Gastrocnemius medialis (tissue), 4 donors: ENCODE results near the gene RHEB. TPM values are rescaled to one million over a fixed set of nuclear protein-coding genes. Genes with fewer than 3 reads are reported as not detected.

Experiments
- ATAC-seq, 2 donors: fragments of 150-250 bp; one replicate each; pipeline ENCODE4 v1.9.1; 2016
- DNase-seq, 2 donors: peaks; one replicate each; pipeline ENCODE4 v3.0.0-alpha.2; 2019
- H3K27ac ChIP-seq, 4 donors: fragments of 200-600 bp; sonication (generic); 1 replicate in 1 of 4; 2 replicates in 3 of 4; pipeline ENCODE4 v1.5.1; 2016 to 2018; ENCODE audit warnings: mild to moderate bottlenecking in 2 of 4, moderate library complexity in 1 of 4
- H3K27me3 ChIP-seq, 3 donors: fragments of 200-600 bp; sonication (generic) in 2 of 3; 1 replicate in 1 of 3; 2 replicates in 2 of 3; pipeline versions ENCODE4 v1.5.1 to v1.6.0; 2016 to 2019; ENCODE audit warnings: mild to moderate bottlenecking in 1 of 3, moderate library complexity in 1 of 3
- H3K36me3 ChIP-seq, 2 donors: fragments of 200-600 bp; sonication (generic) in 1 of 2; one replicate each; pipeline ENCODE4 v1.5.1; 2017 to 2018
- H3K4me1 ChIP-seq, 2 donors: fragments of 200-600 bp; sonication (generic) in 1 of 2; one replicate each; pipeline ENCODE4 v1.5.1; 2016 to 2017; ENCODE audit warnings: mild to moderate bottlenecking in 2 of 2
- H3K4me3 ChIP-seq, 4 donors: fragments of 200-600 bp; sonication (generic) in 3 of 4; 1 replicate in 1 of 4; 2 replicates in 3 of 4; pipeline ENCODE4 v1.5.1; 2016 to 2019; ENCODE audit warnings: mild to moderate bottlenecking in 2 of 4
- H3K9me3 ChIP-seq, 3 donors: fragments of 200-600 bp; sonication (generic) in 2 of 3; 1 replicate in 1 of 3; 2 replicates in 2 of 3; pipeline ENCODE4 v1.5.1; 2016 to 2019
- CTCF ChIP-seq, 5 experiments: fragments of 450-650 bp in 3 of 5; fragments of 200-600 bp in 2 of 5; sonication (generic) in 2 of 5; IDR thresholded peaks in 4 of 5; conservative IDR thresholded peaks in 1 of 5; 1 replicate in 4 of 5; 2 replicates in 1 of 5; pipeline ENCODE4 v1.5.1; 2016 to 2019; ENCODE audit warnings: antibody characterized with exemption in 5 of 5, mild to moderate bottlenecking in 3 of 5, moderate library complexity in 3 of 5
- POLR2A ChIP-seq, 2 donors: fragments of 450-650 bp; IDR thresholded peaks; one replicate each; pipeline ENCODE4 v1.6.1; 2017; ENCODE audit warnings: antibody characterized with exemption in 2 of 2, mild to moderate bottlenecking in 2 of 2, moderate library complexity in 2 of 2
- in situ Hi-C, 4 donors: fragments of 200-750 bp; cut with MboI; loops; one replicate each; pipeline versions ENCODE4 v1.15.0 to v1.8.0; 2017; ENCODE audit warnings: low sequenced_read_pairs in 4 of 4
- intact Hi-C: fragments of 100-400 bp; cut with DNase I; formaldehyde crosslinking; loops from one replicate; pipeline ENCODE4 v1.15.1; 2023; ENCODE audit warnings: low total_unique reads
- total RNA-seq, 4 donors: library from RNA; depleted of rRNA; stranded (reverse); fragments of >200 nt; gene quantifications; one replicate each; pipeline versions ENCODE4 v1.1.0 to v1.2.3, GENCODE V29; 2016

The RHEB gene
- total RNA-seq: 100 to 1,000 TPM in 3 of 4 donors, 10 to 100 TPM in 1; 93.2 to 159 (median 124) TPM

GRCh38 chr7:151519765-151520418 is at the start of gene RHEB:
TSS of gene RHEB (minus strand) at chr7:151519895. CDS start at chr7:151519511, 384 bp downstream.
- TF ChIP-seq CTCF (IDR thresholded peaks at IDR 0.05 in 4 of 5, conservative IDR thresholded peaks at IDR 0.05 in 1 of 5) (no peak), POLR2A (IDR thresholded peaks at IDR 0.05) (peak; percentile 56 to 61)
- H3K4me1 ChIP-seq: peaks cover 20 to 38% of the 10 kb centered on the region in 2 donors
- peak; percentile 79 to 82 for ATAC-seq
- in situ Hi-C loops: loop anchor here in 1 of 4 donors (10.0 kb wide), 1 partner anchor 55 kb away; no protein-coding TSS in a partner anchor
- peak within 1 kb of the TSS; percentile 85 to 98 (median 89) for H3K27ac ChIP-seq
- H3K36me3 ChIP-seq: no peaks in the 10 kb centered on the region
- DNase-seq: peak; percentile 99
- peak within 1 kb of the TSS; percentile 67 to 81 (median 72) for H3K4me3 ChIP-seq
- H3K27me3 ChIP-seq: no peaks in the 10 kb centered on the region
- H3K9me3 ChIP-seq: no peaks in the 10 kb centered on the region
- intact Hi-C loops: loop anchor here (1.0 to 5.0 kb wide), 8 partner anchors 15 to 217 kb away; partner anchors contain the start of gene NUB1

- Histone ChIP-seq H3K4me1 (peaks cover 0 to 3% of the 10 kb centered on the region in 2 donors), H3K27me3 (no peaks in the 10 kb centered on the region), H3K9me3 (no peaks in the 10 kb centered on the region), H3K4me3 (no peak overlapping the region), H3K36me3 (peaks cover 0 to 10% of the 10 kb centered on the region in 2 donors), H3K27ac (no peak overlapping the region)
- DNase-seq (no peak), ATAC-seq (peak in 1 of 2 donors; percentile 30)
- intact Hi-C loops: no loop called here
- in situ Hi-C loops: no loop called here
- TF ChIP-seq CTCF (IDR thresholded peaks at IDR 0.05 in 4 of 5, conservative IDR thresholded peaks at IDR 0.05 in 1 of 5): no peak
- TF ChIP-seq POLR2A (IDR thresholded peaks at IDR 0.05): no peak
Observed at GRCh38 chr7:151566897-151567320, 47.2 kb upstream of the RHEB start.

- in situ Hi-C loops (no loop called here), intact Hi-C loops (no loop called here)
- Histone ChIP-seq H3K27ac (no peak overlapping the region), H3K36me3 (peaks cover 0 to 10% of the 10 kb centered on the region in 2 donors), H3K4me1 (peaks cover 0 to 3% of the 10 kb centered on the region in 2 donors), H3K4me3 (no peak overlapping the region), H3K27me3 (no peaks in the 10 kb centered on the region), H3K9me3 (no peaks in the 10 kb centered on the region)
- ATAC-seq (no peak), DNase-seq (no peak)
- TF ChIP-seq POLR2A (IDR thresholded peaks at IDR 0.05) (no peak), CTCF (IDR thresholded peaks at IDR 0.05 in 4 of 5, conservative IDR thresholded peaks at IDR 0.05 in 1 of 5) (no peak)
Observed at GRCh38 chr7:151565541-151565940, 45.8 kb upstream of the RHEB start.

- intact Hi-C loops (no loop called here), in situ Hi-C loops (no loop called here)
- ATAC-seq: no peak
- DNase-seq: no peak
- H3K36me3 ChIP-seq: peaks cover 0 to 32% of the 10 kb centered on the region in 2 donors
- H3K9me3 ChIP-seq: no peaks in the 10 kb centered on the region
- H3K27ac ChIP-seq: no peak overlapping the region
- H3K27me3 ChIP-seq: no peaks in the 10 kb centered on the region
- no peak overlapping the region for H3K4me3 ChIP-seq
- no peak for TF ChIP-seq POLR2A (IDR thresholded peaks at IDR 0.05)
- no peak for TF ChIP-seq CTCF (IDR thresholded peaks at IDR 0.05 in 4 of 5, conservative IDR thresholded peaks at IDR 0.05 in 1 of 5)
- H3K4me1 ChIP-seq: no peaks in the 10 kb centered on the region
Observed at GRCh38 chr7:151560243-151560642, 40.5 kb upstream of the RHEB start.
